OCI-LY1 (cell line): ENCODE measurements around the gene PPFIA4.

ENCODE experiments used
- H2AFZ ChIP-seq: fragments of 200-600 bp; sonication (generic), shearing (Covaris generic); 2 replicates; pipeline ENCODE4 v1.6.0; 2014; ENCODE audit warnings: antibody characterized with exemption, mild to moderate bottlenecking, low read length
- H3F3A ChIP-seq: fragments of 200-600 bp; sonication (generic), shearing (Covaris generic); 2 replicates; pipeline ENCODE4 v1.6.0; 2014; ENCODE audit warnings: mild to moderate bottlenecking, antibody characterized with exemption, low read length, moderate library complexity; ENCODE audit not compliant: insufficient read depth
- H3K27ac ChIP-seq: fragments of 200-600 bp; sonication (generic); 2 replicates; pipeline ENCODE4 v1.5.1; 2014; ENCODE audit warnings: low read length, mixed run types, mild to moderate bottlenecking, low read depth; ENCODE audit not compliant: poor library complexity, severe bottlenecking
- H3K27me3 ChIP-seq: fragments of 200-600 bp; sonication (generic); 2 replicates; pipeline ENCODE4 v1.6.0; 2014; ENCODE audit warnings: antibody characterized with exemption, mild to moderate bottlenecking, low read length, moderate library complexity; ENCODE audit not compliant: insufficient read depth
- H3K36me3 ChIP-seq: fragments of 200-600 bp; sonication (generic); 2 replicates; pipeline ENCODE4 v1.6.1; 2014; ENCODE audit warnings: mild to moderate bottlenecking, antibody characterized with exemption, low read length, moderate library complexity, mixed read lengths; ENCODE audit not compliant: insufficient read depth
- H3K4me1 ChIP-seq: fragments of 200-600 bp; sonication (generic); 2 replicates; pipeline ENCODE4 v1.5.1; 2014; ENCODE audit warnings: mild to moderate bottlenecking, low read length, moderate library complexity; ENCODE audit not compliant: insufficient read depth, severe bottlenecking
- H3K4me2 ChIP-seq: fragments of 200-600 bp; sonication (generic), shearing (Covaris generic); 2 replicates; pipeline ENCODE4 v1.6.1; 2014; ENCODE audit warnings: low read length
- H3K4me3 ChIP-seq: fragments of 200-600 bp; sonication (generic); 2 replicates; pipeline ENCODE4 v1.5.1; 2014; ENCODE audit warnings: low read length, low read depth, mild to moderate bottlenecking, mixed read lengths; ENCODE audit not compliant: poor library complexity, severe bottlenecking
- H3K79me2 ChIP-seq: fragments of 200-600 bp; shearing (Covaris generic); 2 replicates; pipeline ENCODE4 v1.6.1; 2016; ENCODE audit warnings: mixed run types, low read length, mixed read lengths; ENCODE audit not compliant: insufficient read depth
- H3K9ac ChIP-seq: fragments of 200-600 bp; sonication (generic), shearing (Covaris generic); 2 replicates; pipeline ENCODE4 v1.6.1; 2014; ENCODE audit warnings: mild to moderate bottlenecking, low read length, mixed read lengths
- H3K9me2 ChIP-seq: fragments of 200-600 bp; sonication (generic), shearing (Covaris generic); 2 replicates; pipeline ENCODE4 v1.6.1; 2014; ENCODE audit warnings: low read depth, mild to moderate bottlenecking, low read length, mixed read lengths
- H3K9me3 ChIP-seq: fragments of 200-600 bp; shearing (Covaris generic); 2 replicates; pipeline ENCODE4 v1.6.1; 2014; ENCODE audit warnings: low read length, mixed read lengths
- H4K20me1 ChIP-seq: fragments of 200-600 bp; sonication (generic), shearing (Covaris generic); 2 replicates; pipeline ENCODE4 v1.6.0; 2016; ENCODE audit warnings: mild to moderate bottlenecking, low read length; ENCODE audit not compliant: insufficient read depth
- EZH2 ChIP-seq: fragments of 200-600 bp; sonication (generic), shearing (Covaris generic); IDR thresholded peaks from 2 replicates; pipeline ENCODE4 v1.8.0; 2017; ENCODE audit warnings: borderline replicate concordance, mixed run types, mild to moderate bottlenecking, antibody characterized with exemption, low read length, moderate library complexity, mixed read lengths
- TF ChIP-seq, protein P1 (sequence below): fragments of 200-600 bp; sonication (generic), shearing (Covaris generic); IDR thresholded peaks from 2 replicates; pipeline ENCODE4 v1.5.1; 2017; ENCODE audit warnings: mild to moderate bottlenecking, antibody characterized with exemption, low read length, moderate library complexity, mixed read lengths

PPFIA4 gene

DNA sequence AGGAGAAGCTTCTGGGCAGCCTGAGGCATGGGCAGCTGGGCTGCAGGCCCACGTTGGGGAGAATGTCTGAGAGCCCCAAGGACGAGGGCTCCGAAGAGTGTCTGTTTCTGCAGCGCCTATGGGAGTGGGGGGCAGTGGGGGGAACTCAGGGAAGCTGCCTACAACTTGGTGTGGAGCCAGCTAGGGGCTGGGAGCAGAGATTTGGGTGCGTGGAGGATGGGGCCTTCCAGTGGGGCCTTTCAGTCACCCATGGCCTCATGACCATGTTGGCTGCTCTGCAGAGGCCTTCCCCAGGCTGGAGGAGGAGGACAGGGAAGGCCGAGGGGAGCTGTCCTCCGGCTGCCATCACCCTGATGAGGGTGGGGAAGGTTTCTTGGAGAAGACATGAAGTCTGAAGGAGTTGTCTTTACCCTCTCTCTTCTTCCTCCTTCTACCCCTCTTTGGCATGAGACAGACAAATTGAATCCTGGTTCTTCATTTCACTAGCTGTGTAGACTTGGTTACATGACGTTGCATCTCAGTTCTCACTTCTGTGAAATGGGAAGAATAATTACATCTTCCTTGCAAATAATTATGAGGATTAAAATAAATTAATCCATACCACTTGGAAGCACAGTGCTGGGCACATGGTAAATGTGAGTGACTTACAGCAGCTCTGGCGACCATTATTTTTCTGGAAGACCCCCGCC is 8.3 kb downstream of the PPFIA4 start:
- no peaks in the 10 kb centered on the region for H3K9me2 ChIP-seq
- H3K9ac ChIP-seq = no peak overlapping the region
- no peaks in the 10 kb centered on the region for H3K4me1 ChIP-seq
- H3K4me3 ChIP-seq = no peak overlapping the region
- no peak for TF ChIP-seq EZH2
- TF ChIP-seq, protein P1, sequence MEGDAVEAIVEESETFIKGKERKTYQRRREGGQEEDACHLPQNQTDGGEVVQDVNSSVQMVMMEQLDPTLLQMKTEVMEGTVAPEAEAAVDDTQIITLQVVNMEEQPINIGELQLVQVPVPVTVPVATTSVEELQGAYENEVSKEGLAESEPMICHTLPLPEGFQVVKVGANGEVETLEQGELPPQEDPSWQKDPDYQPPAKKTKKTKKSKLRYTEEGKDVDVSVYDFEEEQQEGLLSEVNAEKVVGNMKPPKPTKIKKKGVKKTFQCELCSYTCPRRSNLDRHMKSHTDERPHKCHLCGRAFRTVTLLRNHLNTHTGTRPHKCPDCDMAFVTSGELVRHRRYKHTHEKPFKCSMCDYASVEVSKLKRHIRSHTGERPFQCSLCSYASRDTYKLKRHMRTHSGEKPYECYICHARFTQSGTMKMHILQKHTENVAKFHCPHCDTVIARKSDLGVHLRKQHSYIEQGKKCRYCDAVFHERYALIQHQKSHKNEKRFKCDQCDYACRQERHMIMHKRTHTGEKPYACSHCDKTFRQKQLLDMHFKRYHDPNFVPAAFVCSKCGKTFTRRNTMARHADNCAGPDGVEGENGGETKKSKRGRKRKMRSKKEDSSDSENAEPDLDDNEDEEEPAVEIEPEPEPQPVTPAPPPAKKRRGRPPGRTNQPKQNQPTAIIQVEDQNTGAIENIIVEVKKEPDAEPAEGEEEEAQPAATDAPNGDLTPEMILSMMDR = no peak
- H3K27me3 ChIP-seq = no peaks in the 10 kb centered on the region
- no peak overlapping the region for H3K27ac ChIP-seq
- no peak overlapping the region for H3K4me2 ChIP-seq
- H2AFZ ChIP-seq = no peak overlapping the region
- H3K79me2 ChIP-seq = no peaks in the 10 kb centered on the region
- no peaks in the 10 kb centered on the region for H4K20me1 ChIP-seq
- no peaks in the 10 kb centered on the region for H3K36me3 ChIP-seq
- no peaks in the 10 kb centered on the region for H3F3A ChIP-seq
- no peaks in the 10 kb centered on the region for H3K9me3 ChIP-seq

DNA sequence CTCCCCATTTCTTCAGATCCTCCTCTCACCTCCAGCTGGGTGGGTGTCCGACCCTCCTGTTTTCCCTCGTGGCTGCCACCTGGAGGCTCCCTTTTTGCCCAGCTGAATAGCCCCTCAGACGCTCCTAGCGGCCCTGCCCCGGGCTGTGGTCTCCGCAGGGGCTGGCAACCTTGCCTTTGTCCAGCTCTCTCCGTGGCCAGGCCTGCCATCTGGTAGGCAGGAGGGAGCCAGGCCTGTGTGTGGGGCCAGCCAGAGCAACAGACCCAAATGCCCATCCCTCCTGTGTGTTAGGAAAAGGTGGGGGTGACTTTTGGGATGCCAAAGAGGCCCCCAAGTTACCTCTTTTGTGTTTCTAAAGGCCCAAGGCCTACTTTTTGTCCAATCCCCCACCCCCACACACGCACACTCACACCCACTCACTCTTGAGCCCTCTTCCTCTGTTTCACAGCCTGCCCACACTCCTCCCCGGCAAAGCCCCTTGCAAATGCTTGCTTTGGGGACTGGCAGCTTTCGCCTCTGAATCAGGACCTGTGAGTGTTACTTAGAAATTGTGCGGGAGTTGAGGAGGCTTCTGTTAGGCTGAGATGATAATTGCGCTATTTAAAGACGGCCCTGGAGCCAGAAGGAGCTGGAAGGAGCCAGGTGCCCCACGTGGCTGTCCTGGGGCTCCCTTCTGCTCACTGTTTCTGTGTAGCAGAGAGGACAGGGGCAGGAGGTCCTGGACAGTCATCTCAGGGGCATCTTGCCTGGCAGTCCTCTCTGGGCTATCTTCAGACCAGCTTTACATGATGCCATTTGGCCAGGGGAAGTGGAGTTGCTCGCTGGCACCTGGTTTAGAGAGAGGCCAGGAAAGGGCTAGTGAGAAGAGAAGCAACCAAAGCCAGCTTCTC is 9.1 kb downstream of the PPFIA4 start:
- Histone ChIP-seq H3K4me3 (no peak overlapping the region), H4K20me1 (no peaks in the 10 kb centered on the region), H3K4me1 (no peaks in the 10 kb centered on the region), H3K79me2 (no peaks in the 10 kb centered on the region), H3K9ac (no peak overlapping the region), H3K27ac (no peak overlapping the region), H3K27me3 (no peaks in the 10 kb centered on the region), H2AFZ (no peak overlapping the region), H3F3A (no peaks in the 10 kb centered on the region), H3K4me2 (no peak overlapping the region), H3K9me3 (no peaks in the 10 kb centered on the region), H3K9me2 (no peaks in the 10 kb centered on the region), H3K36me3 (no peaks in the 10 kb centered on the region)
- TF ChIP-seq EZH2 = no peak
- TF ChIP-seq, protein P1 = no peak

DNA sequence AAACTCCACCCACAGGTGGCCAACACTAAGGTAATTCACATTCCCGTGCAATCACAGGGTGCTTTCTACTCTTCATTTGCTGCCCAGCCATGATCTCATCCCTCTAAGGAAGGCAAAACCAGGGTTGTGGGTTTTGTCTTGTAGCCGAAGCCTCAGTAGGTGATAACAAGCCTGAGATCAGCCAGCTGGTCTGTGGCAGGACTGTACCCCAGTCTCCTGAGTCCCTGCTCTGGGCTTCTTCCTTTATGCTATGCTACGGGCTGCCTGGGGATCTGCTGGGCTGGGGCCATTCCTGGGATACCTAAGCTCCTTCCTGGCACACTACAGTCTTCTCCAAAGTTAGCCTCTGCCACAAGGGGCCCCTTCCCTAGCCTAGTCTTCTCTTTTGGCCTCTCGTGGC is 9.8 kb downstream of the PPFIA4 start:
- no peaks in the 10 kb centered on the region for H3K4me1 ChIP-seq
- H3K9ac ChIP-seq = no peak overlapping the region
- no peaks in the 10 kb centered on the region for H3K27me3 ChIP-seq
- H3K79me2 ChIP-seq = no peaks in the 10 kb centered on the region
- no peak for TF ChIP-seq EZH2
- TF ChIP-seq, protein P1 = no peak
- H3K27ac ChIP-seq = no peak overlapping the region
- H3K4me2 ChIP-seq = no peak overlapping the region
- H3F3A ChIP-seq = no peaks in the 10 kb centered on the region
- no peaks in the 10 kb centered on the region for H4K20me1 ChIP-seq
- H2AFZ ChIP-seq = no peak overlapping the region
- no peak overlapping the region for H3K4me3 ChIP-seq
- H3K9me2 ChIP-seq = no peaks in the 10 kb centered on the region
- no peaks in the 10 kb centered on the region for H3K9me3 ChIP-seq
- no peaks in the 10 kb centered on the region for H3K36me3 ChIP-seq
